ENCODE data around the gene TERT. TPM values are rescaled to one million over a fixed set of nuclear protein-coding genes. Genes with fewer than 3 reads are reported as not detected.

TERT gene
- total and polyA plus RNA-seq, 10 of the 15 experiments (the other 5 are each of a cell fraction or from before 2014, with no cell fraction given) = 0.08 to 21.5 (median 5.0) TPM

DNA sequence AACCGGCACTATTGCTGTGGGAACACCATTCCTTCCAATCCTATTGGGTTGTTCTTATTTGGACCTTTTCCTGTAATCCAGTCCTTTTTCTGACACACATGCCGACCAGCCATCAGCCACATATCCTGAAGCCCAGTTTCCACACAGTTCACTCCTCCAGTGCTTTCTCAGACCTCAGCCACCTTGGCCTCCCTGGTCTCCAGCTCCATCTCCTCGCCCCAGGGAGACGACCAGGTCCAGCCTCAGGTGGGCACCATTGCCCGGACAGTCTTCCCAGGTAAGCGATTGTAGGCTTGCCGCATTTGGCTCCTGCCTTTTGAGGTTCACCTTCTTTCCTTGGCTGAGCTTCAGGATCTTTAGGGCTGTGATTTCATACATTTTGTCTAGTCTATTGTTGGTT is 15.2 kb upstream of the TERT start:
- no peaks in the 10 kb centered on the region for H3K27me3 ChIP-seq (replicated peaks in 1 of 2; ENCODE audit: control insufficient read depth in 2 of 2, insufficient read depth in 2 of 2, low read length in 1 of 2)
- H3K9me3 ChIP-seq (replicated peaks; ENCODE audit: control insufficient read depth, insufficient read depth, low read length) = peaks cover 19% of the 10 kb centered on the region
- ATAC-seq (no peak), DNase-seq (ENCODE audit: low read depth, low spot score) (no peak), FAIRE-seq (no peak)
- in situ Hi-C loops (cut with MboI) (no loop called here), intact Hi-C loops (cut with micrococcal nuclease; ENCODE audit: unreplicated experiment) (loop anchor here (5.0 to 10.0 kb wide), 3 partner anchors 53 to 485 kb away; partner anchors contain the start of gene MRPL36)
- POLR2A ChIA-PET = interaction anchor here (1.1 kb wide), 1 partner anchor 18 kb away, joined by 3 read pairs; no protein-coding TSS in a partner anchor
- no peaks in the 10 kb centered on the region for H3K79me2 ChIP-seq (ENCODE audit: control insufficient read depth, insufficient read depth, low read length)
- H3K9ac ChIP-seq (ENCODE audit: control insufficient read depth, insufficient read depth, low read length) = no peak overlapping the region
- H4K20me1 ChIP-seq (ENCODE audit: control insufficient read depth, insufficient read depth) = 0 out of 2 replicates have a peak, but pooled peaks cover 4% of the 10 kb centered on the region
- TF ChIP-seq JUND (IDR thresholded peaks at IDR 0.05; ENCODE audit: low read depth, low read length) (no peak), SMC3 (IDR thresholded peaks at IDR 0.05; ENCODE audit: borderline replicate concordance, low read length) (no peak), RB1 (IDR thresholded peaks at IDR 0.05; ENCODE audit: borderline replicate concordance) (no peak), BCL11A (IDR thresholded peaks at IDR 0.05; ENCODE audit: low read depth, low read length) (no peak), JUNB (IDR thresholded peaks at IDR 0.05) (no peak), MTA2 (IDR thresholded peaks at IDR 0.05; ENCODE audit: low read depth) (no peak), DPF2 (IDR thresholded peaks at IDR 0.05) (no peak), YY1 (IDR thresholded peaks at IDR 0.05; ENCODE audit: low read depth, low read length) (no peak), RBBP5 (conservative IDR thresholded peaks at IDR 0.05) (no peak), ZNF217 (IDR thresholded peaks at IDR 0.05) (no peak)
- TF ChIP-seq, protein P1, sequence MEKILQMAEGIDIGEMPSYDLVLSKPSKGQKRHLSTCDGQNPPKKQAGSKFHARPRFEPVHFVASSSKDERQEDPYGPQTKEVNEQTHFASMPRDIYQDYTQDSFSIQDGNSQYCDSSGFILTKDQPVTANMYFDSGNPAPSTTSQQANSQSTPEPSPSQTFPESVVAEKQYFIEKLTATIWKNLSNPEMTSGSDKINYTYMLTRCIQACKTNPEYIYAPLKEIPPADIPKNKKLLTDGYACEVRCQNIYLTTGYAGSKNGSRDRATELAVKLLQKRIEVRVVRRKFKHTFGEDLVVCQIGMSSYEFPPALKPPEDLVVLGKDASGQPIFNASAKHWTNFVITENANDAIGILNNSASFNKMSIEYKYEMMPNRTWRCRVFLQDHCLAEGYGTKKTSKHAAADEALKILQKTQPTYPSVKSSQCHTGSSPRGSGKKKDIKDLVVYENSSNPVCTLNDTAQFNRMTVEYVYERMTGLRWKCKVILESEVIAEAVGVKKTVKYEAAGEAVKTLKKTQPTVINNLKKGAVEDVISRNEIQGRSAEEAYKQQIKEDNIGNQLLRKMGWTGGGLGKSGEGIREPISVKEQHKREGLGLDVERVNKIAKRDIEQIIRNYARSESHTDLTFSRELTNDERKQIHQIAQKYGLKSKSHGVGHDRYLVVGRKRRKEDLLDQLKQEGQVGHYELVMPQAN (conservative IDR thresholded peaks at IDR 0.05) = no peak
- TF ChIP-seq, protein P2, sequence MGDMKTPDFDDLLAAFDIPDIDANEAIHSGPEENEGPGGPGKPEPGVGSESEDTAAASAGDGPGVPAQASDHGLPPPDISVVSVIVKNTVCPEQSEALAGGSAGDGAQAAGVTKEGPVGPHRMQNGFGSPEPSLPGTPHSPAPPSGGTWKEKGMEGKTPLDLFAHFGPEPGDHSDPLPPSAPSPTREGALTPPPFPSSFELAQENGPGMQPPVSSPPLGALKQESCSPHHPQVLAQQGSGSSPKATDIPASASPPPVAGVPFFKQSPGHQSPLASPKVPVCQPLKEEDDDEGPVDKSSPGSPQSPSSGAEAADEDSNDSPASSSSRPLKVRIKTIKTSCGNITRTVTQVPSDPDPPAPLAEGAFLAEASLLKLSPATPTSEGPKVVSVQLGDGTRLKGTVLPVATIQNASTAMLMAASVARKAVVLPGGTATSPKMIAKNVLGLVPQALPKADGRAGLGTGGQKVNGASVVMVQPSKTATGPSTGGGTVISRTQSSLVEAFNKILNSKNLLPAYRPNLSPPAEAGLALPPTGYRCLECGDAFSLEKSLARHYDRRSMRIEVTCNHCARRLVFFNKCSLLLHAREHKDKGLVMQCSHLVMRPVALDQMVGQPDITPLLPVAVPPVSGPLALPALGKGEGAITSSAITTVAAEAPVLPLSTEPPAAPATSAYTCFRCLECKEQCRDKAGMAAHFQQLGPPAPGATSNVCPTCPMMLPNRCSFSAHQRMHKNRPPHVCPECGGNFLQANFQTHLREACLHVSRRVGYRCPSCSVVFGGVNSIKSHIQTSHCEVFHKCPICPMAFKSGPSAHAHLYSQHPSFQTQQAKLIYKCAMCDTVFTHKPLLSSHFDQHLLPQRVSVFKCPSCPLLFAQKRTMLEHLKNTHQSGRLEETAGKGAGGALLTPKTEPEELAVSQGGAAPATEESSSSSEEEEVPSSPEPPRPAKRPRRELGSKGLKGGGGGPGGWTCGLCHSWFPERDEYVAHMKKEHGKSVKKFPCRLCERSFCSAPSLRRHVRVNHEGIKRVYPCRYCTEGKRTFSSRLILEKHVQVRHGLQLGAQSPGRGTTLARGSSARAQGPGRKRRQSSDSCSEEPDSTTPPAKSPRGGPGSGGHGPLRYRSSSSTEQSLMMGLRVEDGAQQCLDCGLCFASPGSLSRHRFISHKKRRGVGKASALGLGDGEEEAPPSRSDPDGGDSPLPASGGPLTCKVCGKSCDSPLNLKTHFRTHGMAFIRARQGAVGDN (IDR thresholded peaks at IDR 0.05) = no peak
- 65% methylated on average over 7 of the region's 7 CpGs for WGBS (ENCODE audit: insufficient coverage, insufficient replicate concordance, low lambda C conversion rate, missing lambda C conversion rate)
- BruUV-seq (replicated peaks) = no TSS peak
- CTCF ChIA-PET = interaction anchor here (1.5 kb wide), 1 partner anchor 11 kb away, joined by 4 read pairs; no protein-coding TSS in a partner anchor
- H3K4me3 ChIP-seq = no peak overlapping the region
- H3K4me1 ChIP-seq (ENCODE audit: control insufficient read depth, insufficient read depth, low read length) = peaks cover 28% of the 10 kb centered on the region
- H2AFZ ChIP-seq (ENCODE audit: control insufficient read depth, low read depth, low read length) = no peak overlapping the region
- no peaks in the 10 kb centered on the region for H3K36me3 ChIP-seq (ENCODE audit: control insufficient read depth in 2 of 2, insufficient read depth in 2 of 2, low read length in 1 of 2)
- SMC1A ChIA-PET (ENCODE audit: uncharacterized antibody, unreplicated experiment) = interaction anchor here (0.7 to 0.9 kb wide), 3 partner anchors 34 to 160 kb away, joined by 3 read pairs; no protein-coding TSS in a partner anchor
- RAD21 ChIA-PET (ENCODE audit: unreplicated experiment) = interaction anchor here (1.0 to 1.4 kb wide), 2 partner anchors 14 to 16 kb away, joined by 3 read pairs; partner anchors contain the start of gene TERT
- no peak overlapping the region for H3K27ac ChIP-seq (ENCODE audit: control insufficient read depth, insufficient read depth)
- H3K4me2 ChIP-seq (ENCODE audit: control insufficient read depth, insufficient read depth) = no peak overlapping the region
